MM.1S (cell line): ENCODE measurements around the gene DHRS2.

Experiments
- DNase-seq: peaks from one replicate; pipeline ENCODE4 v3.0.0-alpha.2; 2015
- H2AFZ ChIP-seq: fragments of 300-600 bp; sonication (generic); 2 replicates; pipeline ENCODE4 v1.6.0; 2016; ENCODE audit warnings: antibody characterized with exemption, low read length
- H3F3A ChIP-seq: fragments of 300-600 bp; sonication (generic); 2 replicates; pipeline ENCODE4 v1.6.1; 2016; ENCODE audit warnings: mild to moderate bottlenecking, antibody characterized with exemption, low read length, moderate library complexity, mixed read lengths; ENCODE audit not compliant: insufficient read depth
- H3K27ac ChIP-seq: fragments of 300-600 bp; sonication (generic); 2 replicates; pipeline ENCODE4 v1.5.1; 2016; ENCODE audit warnings: mild to moderate bottlenecking, low read length
- H3K27me3 ChIP-seq: fragments of 300-600 bp; sonication (generic); replicated peaks from 2 replicates; pipeline ENCODE4 v1.6.0; 2016; ENCODE audit warnings: low read length; ENCODE audit not compliant: insufficient read depth
- H3K36me3 ChIP-seq: fragments of 300-600 bp; sonication (generic); replicated peaks from 2 replicates; pipeline ENCODE4 v1.6.1; 2016; ENCODE audit warnings: mild to moderate bottlenecking, low read length, mixed read lengths; ENCODE audit not compliant: insufficient read depth
- H3K4me1 ChIP-seq: fragments of 300-600 bp; sonication (generic); 2 replicates; pipeline ENCODE4 v1.6.1; 2016; ENCODE audit warnings: low read length, mixed read lengths
- H3K4me2 ChIP-seq: fragments of 300-600 bp; sonication (generic); 2 replicates; pipeline ENCODE4 v1.6.0; 2016; ENCODE audit warnings: low read depth, low read length
- H3K4me3 ChIP-seq: fragments of 300-600 bp; sonication (generic); 2 replicates; pipeline ENCODE4 v1.5.1; 2016; ENCODE audit warnings: low read length, mixed read lengths
- H3K79me2 ChIP-seq: fragments of 300-600 bp; sonication (generic); 2 replicates; pipeline ENCODE4 v1.6.1; 2016; ENCODE audit warnings: mixed run types, low read length, mixed read lengths
- H3K9ac ChIP-seq: fragments of 300-600 bp; sonication (generic); 2 replicates; pipeline ENCODE4 v1.6.1; 2016; ENCODE audit warnings: low read length, mixed read lengths
- H3K9me2 ChIP-seq: fragments of 300-600 bp; sonication (generic); replicated peaks from 2 replicates; pipeline ENCODE4 v1.6.1; 2016; ENCODE audit warnings: mild to moderate bottlenecking, low read length, mixed read lengths; ENCODE audit not compliant: insufficient read depth
- H3K9me3 ChIP-seq: fragments of 300-600 bp; sonication (generic); replicated peaks from 2 replicates; pipeline ENCODE4 v1.6.1; 2016; ENCODE audit warnings: mild to moderate bottlenecking, low read length, mixed read lengths; ENCODE audit not compliant: insufficient read depth
- H4K20me1 ChIP-seq: fragments of 300-600 bp; sonication (generic); 2 replicates; pipeline ENCODE4 v1.6.1; 2016; ENCODE audit warnings: mild to moderate bottlenecking, low read length, moderate library complexity, mixed read lengths; ENCODE audit not compliant: insufficient read depth
- EZH2 ChIP-seq: fragments of 300-600 bp; sonication (generic); optimal IDR thresholded peaks from 2 replicates; pipeline ENCODE3; 2017; ENCODE audit warnings: low read depth, mild to moderate bottlenecking, antibody characterized with exemption, low read length, mixed read lengths
- EZH2phosphoT487 ChIP-seq: fragments of 300-600 bp; sonication (generic); IDR thresholded peaks from 2 replicates; pipeline ENCODE4 v1.6.1; 2018; ENCODE audit warnings: antibody characterized with exemption, low read length
- TF ChIP-seq, protein P1 (sequence below): fragments of 300-600 bp; sonication (generic); IDR thresholded peaks from 2 replicates; pipeline ENCODE4 v1.5.1; 2016; ENCODE audit warnings: antibody characterized with exemption, low read length, mixed read lengths

DHRS2 gene

DNA sequence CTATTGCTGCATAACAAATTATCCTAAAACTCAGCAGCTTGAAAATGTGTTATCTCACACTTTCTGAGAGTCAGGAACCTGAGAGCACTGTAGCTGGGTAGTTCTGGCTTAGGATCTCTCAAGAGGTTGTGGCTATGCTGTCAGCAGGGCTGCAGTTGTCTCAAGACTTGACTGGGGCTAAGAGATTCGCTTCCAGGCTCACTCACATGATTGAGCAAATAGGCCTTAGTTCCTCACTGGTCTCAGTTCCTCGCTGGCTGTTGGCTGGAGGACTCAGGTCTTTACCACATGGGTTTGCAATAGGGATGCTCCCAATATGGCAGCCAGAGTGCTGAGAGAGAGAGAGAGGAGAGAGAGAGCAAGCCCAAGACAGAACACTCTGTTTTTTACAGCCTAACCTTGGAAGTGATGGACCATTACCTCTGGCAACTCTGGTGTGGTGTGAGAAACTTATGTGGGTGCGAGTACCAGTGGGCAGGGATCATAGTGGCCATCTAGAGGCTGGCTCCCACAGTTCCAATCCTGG is 15.9 kb upstream of the DHRS2 start:
- Histone ChIP-seq H3K4me2 (no peak overlapping the region), H3K36me3 (no peaks in the 10 kb centered on the region), H3K27ac (no peak overlapping the region), H4K20me1 (no peaks in the 10 kb centered on the region), H3K9ac (no peak overlapping the region), H3K27me3 (no peaks in the 10 kb centered on the region), H3K4me1 (no peaks in the 10 kb centered on the region), H3K4me3 (no peak overlapping the region), H3F3A (no peaks in the 10 kb centered on the region), H3K9me2 (no peaks in the 10 kb centered on the region), H2AFZ (no peak overlapping the region), H3K9me3 (no peaks in the 10 kb centered on the region), H3K79me2 (no peaks in the 10 kb centered on the region)
- no peak for DNase-seq
- TF ChIP-seq EZH2 (no peak), EZH2phosphoT487 (no peak)
- TF ChIP-seq, protein P1, sequence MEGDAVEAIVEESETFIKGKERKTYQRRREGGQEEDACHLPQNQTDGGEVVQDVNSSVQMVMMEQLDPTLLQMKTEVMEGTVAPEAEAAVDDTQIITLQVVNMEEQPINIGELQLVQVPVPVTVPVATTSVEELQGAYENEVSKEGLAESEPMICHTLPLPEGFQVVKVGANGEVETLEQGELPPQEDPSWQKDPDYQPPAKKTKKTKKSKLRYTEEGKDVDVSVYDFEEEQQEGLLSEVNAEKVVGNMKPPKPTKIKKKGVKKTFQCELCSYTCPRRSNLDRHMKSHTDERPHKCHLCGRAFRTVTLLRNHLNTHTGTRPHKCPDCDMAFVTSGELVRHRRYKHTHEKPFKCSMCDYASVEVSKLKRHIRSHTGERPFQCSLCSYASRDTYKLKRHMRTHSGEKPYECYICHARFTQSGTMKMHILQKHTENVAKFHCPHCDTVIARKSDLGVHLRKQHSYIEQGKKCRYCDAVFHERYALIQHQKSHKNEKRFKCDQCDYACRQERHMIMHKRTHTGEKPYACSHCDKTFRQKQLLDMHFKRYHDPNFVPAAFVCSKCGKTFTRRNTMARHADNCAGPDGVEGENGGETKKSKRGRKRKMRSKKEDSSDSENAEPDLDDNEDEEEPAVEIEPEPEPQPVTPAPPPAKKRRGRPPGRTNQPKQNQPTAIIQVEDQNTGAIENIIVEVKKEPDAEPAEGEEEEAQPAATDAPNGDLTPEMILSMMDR: no peak

DNA sequence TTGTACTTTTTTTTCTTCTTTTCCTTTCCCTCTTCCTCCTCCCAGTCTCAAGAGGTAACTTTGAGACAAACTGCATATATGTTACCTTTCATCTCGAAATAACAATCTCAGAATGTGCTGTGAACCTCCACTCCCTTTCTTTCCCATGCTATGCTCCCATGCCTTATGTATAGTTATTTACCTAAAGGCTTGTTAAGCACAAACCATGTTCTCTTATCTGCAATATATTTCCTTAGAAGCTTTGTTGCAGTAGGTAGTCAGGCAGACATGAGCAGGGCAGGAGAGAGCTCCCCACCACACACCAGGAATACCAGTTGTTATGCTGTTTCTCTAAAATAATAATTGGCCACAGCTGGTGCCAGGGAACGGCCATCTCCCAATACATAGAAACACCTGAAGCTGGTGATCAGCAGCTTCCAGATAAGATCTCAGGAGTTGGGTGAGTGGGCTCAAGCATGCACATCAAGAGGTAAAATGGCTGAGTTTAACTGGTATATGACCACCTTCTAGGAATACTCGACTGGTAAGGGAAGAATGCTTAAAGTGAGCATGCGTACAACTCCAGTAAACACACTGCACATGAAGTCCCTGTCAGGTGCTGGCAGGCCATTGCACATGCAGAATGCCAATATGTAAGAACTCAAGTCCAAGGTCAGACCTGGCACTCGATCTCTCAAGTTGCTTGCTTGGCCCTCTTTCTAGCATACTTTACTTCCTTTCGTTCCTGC is 14.8 kb upstream of the DHRS2 start:
- Histone ChIP-seq H4K20me1 (no peaks in the 10 kb centered on the region), H3F3A (no peaks in the 10 kb centered on the region), H3K27me3 (no peaks in the 10 kb centered on the region), H3K9me3 (no peaks in the 10 kb centered on the region), H2AFZ (no peak overlapping the region), H3K4me1 (no peaks in the 10 kb centered on the region), H3K27ac (no peak overlapping the region), H3K9ac (no peak overlapping the region), H3K36me3 (no peaks in the 10 kb centered on the region), H3K4me3 (no peak overlapping the region), H3K79me2 (no peaks in the 10 kb centered on the region), H3K9me2 (no peaks in the 10 kb centered on the region), H3K4me2 (no peak overlapping the region)
- no peak for DNase-seq
- no peak for TF ChIP-seq EZH2
- TF ChIP-seq, protein P1: no peak
- no peak for TF ChIP-seq EZH2phosphoT487

DNA sequence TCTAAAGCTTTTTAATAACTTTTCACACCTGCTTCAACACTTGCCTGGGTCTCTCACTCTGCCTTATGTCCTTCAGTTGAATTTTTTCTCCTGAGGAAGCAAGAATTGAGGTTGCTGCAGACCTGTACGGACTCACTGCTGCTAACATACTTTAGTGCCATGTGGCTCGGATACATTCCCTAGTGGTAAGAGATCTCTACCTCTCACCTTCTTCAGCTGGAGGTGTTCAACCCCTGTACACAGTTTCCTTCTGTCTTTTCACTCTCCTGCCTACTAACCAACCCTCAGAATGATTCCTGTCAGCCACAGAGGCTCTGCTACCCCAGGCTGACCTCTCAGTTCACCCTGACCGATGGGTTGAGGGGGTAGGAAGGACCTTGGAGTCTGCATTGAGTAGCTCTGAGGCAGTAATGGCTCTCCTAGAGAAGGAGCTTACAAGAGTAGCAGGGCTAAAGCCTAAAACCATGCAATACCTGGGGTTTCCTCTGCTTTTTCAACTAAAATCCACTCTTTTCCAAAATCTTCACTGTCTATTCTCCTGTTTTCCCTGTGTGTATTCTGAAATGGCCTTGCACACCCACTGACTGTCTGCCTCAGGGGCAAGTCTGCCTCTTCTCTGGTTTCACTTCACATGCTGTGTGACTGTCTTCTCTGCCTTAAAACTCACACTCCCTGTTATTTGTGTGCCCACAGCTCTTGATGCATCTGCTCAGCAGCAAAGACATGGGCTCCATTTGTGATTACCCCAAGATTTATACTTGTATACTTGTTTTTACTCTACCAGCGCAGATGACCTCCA is 14.0 kb upstream of the DHRS2 start:
- H3K4me2 ChIP-seq: no peak overlapping the region
- no peaks in the 10 kb centered on the region for H3K9me3 ChIP-seq
- no peak overlapping the region for H2AFZ ChIP-seq
- H3K4me1 ChIP-seq: no peaks in the 10 kb centered on the region
- H3F3A ChIP-seq: no peaks in the 10 kb centered on the region
- H4K20me1 ChIP-seq: no peaks in the 10 kb centered on the region
- no peaks in the 10 kb centered on the region for H3K79me2 ChIP-seq
- H3K4me3 ChIP-seq: no peak overlapping the region
- H3K27ac ChIP-seq: no peak overlapping the region
- H3K9me2 ChIP-seq: no peaks in the 10 kb centered on the region
- no peak for DNase-seq
- TF ChIP-seq EZH2phosphoT487 (no peak), EZH2 (no peak)
- TF ChIP-seq, protein P1: no peak
- no peaks in the 10 kb centered on the region for H3K36me3 ChIP-seq
- H3K9ac ChIP-seq: no peak overlapping the region
- no peaks in the 10 kb centered on the region for H3K27me3 ChIP-seq
